ENCODE measurements around the gene SGMS2. TPM values are rescaled to one million over a fixed set of nuclear protein-coding genes. Genes with fewer than 3 reads are reported as not detected.

The SGMS2 gene
- total and polyA plus RNA-seq, 9 of the 15 experiments (the other 6 are each of a cell fraction or from before 2014, with no cell fraction given): 0.07 to 0.25 (median 0.11) TPM; not detected in 5

GRCh38 chr4:107832275-107832807 is 7.6 kb downstream of the SGMS2 start:
- CTCF ChIA-PET (ENCODE audit: low intra/inter-chr PET ratio): no interaction called here
- ATAC-seq: no peak

More at GRCh38 chr4:107832275-107832807, 7.6 kb downstream of the SGMS2 start:
- FAIRE-seq (no peak), DNase-seq (ENCODE audit: extremely low read depth in 1 of 4, low spot score in 3 of 4) (no peak)
- no peaks in the 10 kb centered on the region for H3K79me2 ChIP-seq (ENCODE audit: control insufficient read depth, insufficient read depth, low read length)
- no peaks in the 10 kb centered on the region for H3K9me1 ChIP-seq (ENCODE audit: control insufficient read depth, insufficient read depth, low read length)
- TF ChIP-seq DACH1 (IDR thresholded peaks at IDR 0.05; ENCODE audit: partially characterized antibody) (no peak), BRD4 (IDR thresholded peaks at IDR 0.05) (no peak), ZNF586 (CRISPR knock-in tag; conservative IDR thresholded peaks at IDR 0.05) (no peak), ARID3A (IDR thresholded peaks at IDR 0.05; ENCODE audit: borderline replicate concordance, low read depth, low read length) (no peak), CXXC5 (CRISPR knock-in tag; IDR thresholded peaks at IDR 0.05) (no peak), NCOA2 (IDR thresholded peaks at IDR 0.05; ENCODE audit: partially characterized antibody in 2 of 2) (no peak), NFE2 (IDR thresholded peaks at IDR 0.05; ENCODE audit: low read depth) (no peak), TRIM24 (IDR thresholded peaks at IDR 0.05) (no peak)
- no peak overlapping the region for H3K9ac ChIP-seq (ENCODE audit: insufficient read depth in 1 of 2, low read depth in 2 of 2, low read length in 2 of 2)
- no peak overlapping the region for H3K4me2 ChIP-seq (ENCODE audit: insufficient read depth, low read length)
- no peak overlapping the region for H3K4me3 ChIP-seq
- no peak overlapping the region for H3K27ac ChIP-seq (ENCODE audit: extremely low read depth, low read depth, low read length)
- no peaks in the 10 kb centered on the region; the same call in 1 of the 2 replicates for H4K20me1 ChIP-seq (replicated peaks; ENCODE audit: control insufficient read depth, insufficient read depth, low read length)
- H3K36me3 ChIP-seq (ENCODE audit: control insufficient read depth, insufficient read depth, low read length): no peaks in the 10 kb centered on the region
- no peaks in the 10 kb centered on the region for H3K4me1 ChIP-seq (replicated peaks in 1 of 2; ENCODE audit: control insufficient read depth in 2 of 2, insufficient read depth in 2 of 2, low read length in 2 of 2)
- POLR2A ChIA-PET: no interaction called here
- intact Hi-C loops (cut with micrococcal nuclease) (no loop called here), in situ Hi-C loops (cut with MboI) (no loop called here)
- H3K9me3 ChIP-seq (replicated peaks; ENCODE audit: control insufficient read depth, insufficient read depth, low read depth, low read length): no peaks in the 10 kb centered on the region
- H3K27me3 ChIP-seq (ENCODE audit: control insufficient read depth in 2 of 2, insufficient read depth in 2 of 2, low read length in 2 of 2): peaks cover 0 to 8% of the 10 kb centered on the region in 2 experiments; a peak in 1 of 5 replicates
- H2AFZ ChIP-seq (ENCODE audit: low read depth, low read length): no peak overlapping the region
- 0% methylated on average over 2 of the region's 2 CpGs for WGBS (ENCODE audit: insufficient coverage, low coverage, missing lambda C conversion rate)
- no TSS peak for BruUV-seq (replicated peaks)
